Loucy (cell line): ENCODE results near the gene MAML2.

Source experiments
- H2AFZ ChIP-seq: fragments of 200-600 bp; sonication (generic); 2 replicates; pipeline ENCODE4 v1.6.0; 2016; ENCODE audit warnings: antibody characterized with exemption, mild to moderate bottlenecking, low read length, moderate library complexity
- H3F3A ChIP-seq: fragments of 200-600 bp; 2 replicates; pipeline ENCODE4 v1.6.0; 2016; ENCODE audit warnings: antibody characterized with exemption, low read depth, mild to moderate bottlenecking
- H3K27me3 ChIP-seq: fragments of 200-600 bp; sonication (generic); 2 replicates; pipeline ENCODE4 v1.6.1; 2014; ENCODE audit warnings: low read length, mild to moderate bottlenecking; ENCODE audit not compliant: insufficient read depth, poor library complexity, severe bottlenecking
- H3K36me3 ChIP-seq: fragments of 200-600 bp; sonication (generic); 2 replicates; pipeline ENCODE4 v1.6.1; 2016; ENCODE audit warnings: low read length; ENCODE audit not compliant: insufficient read depth
- H3K4me1 ChIP-seq: fragments of 200-600 bp; sonication (generic); 2 replicates; pipeline ENCODE4 v1.5.1; 2014; ENCODE audit warnings: low read length, mild to moderate bottlenecking; ENCODE audit not compliant: insufficient read depth, poor library complexity, severe bottlenecking
- H3K4me2 ChIP-seq: fragments of 200-600 bp; sonication (generic); 2 replicates; pipeline ENCODE4 v1.6.0; 2014; ENCODE audit warnings: antibody characterized with exemption, low read length, low read depth, mild to moderate bottlenecking; ENCODE audit not compliant: poor library complexity, severe bottlenecking
- H3K4me3 ChIP-seq: fragments of 200-600 bp; sonication (generic); 2 replicates; pipeline ENCODE4 v1.5.1; 2014; ENCODE audit warnings: low read length, mild to moderate bottlenecking, mixed read lengths; ENCODE audit not compliant: poor library complexity, severe bottlenecking
- H3K79me2 ChIP-seq: fragments of 200-600 bp; sonication (generic); 2 replicates; pipeline ENCODE4 v1.6.1; 2014; ENCODE audit warnings: low read length; ENCODE audit not compliant: insufficient read depth
- H3K9ac ChIP-seq: fragments of 200-600 bp; sonication (generic); 2 replicates; pipeline ENCODE4 v1.6.0; 2014; ENCODE audit warnings: mild to moderate bottlenecking, low read depth, low read length, moderate library complexity; ENCODE audit not compliant: poor library complexity, severe bottlenecking
- H3K9me2 ChIP-seq: fragments of 200-600 bp; sonication (generic); replicated peaks from 2 replicates; pipeline ENCODE4 v1.6.1; 2016; ENCODE audit warnings: low read depth, low read length, mixed read lengths
- H3K9me3 ChIP-seq: fragments of 200-600 bp; sonication (generic); 2 replicates; pipeline ENCODE4 v1.6.1; 2014; ENCODE audit warnings: mild to moderate bottlenecking, antibody characterized with exemption, low read length, low read depth; ENCODE audit not compliant: insufficient read depth
- H4K20me1 ChIP-seq: fragments of 200-600 bp; sonication (generic); 2 replicates; pipeline ENCODE4 v1.6.0; 2014; ENCODE audit warnings: antibody characterized with exemption, low read length, mild to moderate bottlenecking; ENCODE audit not compliant: insufficient read depth, poor library complexity, severe bottlenecking
- CTCF ChIP-seq: fragments of 200-600 bp; sonication (generic); conservative IDR thresholded peaks from 2 replicates; pipeline ENCODE4 v1.5.1; 2014; ENCODE audit warnings: mild to moderate bottlenecking, antibody characterized with exemption, low read length
- EZH2phosphoT487 ChIP-seq: fragments of 200-600 bp; IDR thresholded peaks from 2 replicates; pipeline ENCODE4 v1.6.1; 2018; ENCODE audit warnings: antibody characterized with exemption, mild to moderate bottlenecking, moderate library complexity, borderline replicate concordance

Gene MAML2

GRCh38 chr11:96318850-96319249, 24.1 kb downstream of the MAML2 start:
- Histone ChIP-seq H4K20me1 (no peaks in the 10 kb centered on the region), H3K9me2 (no peaks in the 10 kb centered on the region), H3K27me3 (no peaks in the 10 kb centered on the region), H3K79me2 (no peaks in the 10 kb centered on the region), H3K9ac (no peak overlapping the region), H3K9me3 (no peaks in the 10 kb centered on the region), H3K4me1 (peaks cover 11% of the 10 kb centered on the region), H3F3A (no peaks in the 10 kb centered on the region), H3K4me3 (no peak overlapping the region), H2AFZ (no peak overlapping the region), H3K36me3 (no peaks in the 10 kb centered on the region), H3K4me2 (no peak overlapping the region)
- no peak for TF ChIP-seq CTCF
- no peak for TF ChIP-seq EZH2phosphoT487

- H2AFZ ChIP-seq = no peak overlapping the region
- no peaks in the 10 kb centered on the region for H3K79me2 ChIP-seq
- no peaks in the 10 kb centered on the region for H3K36me3 ChIP-seq
- H3K4me3 ChIP-seq = no peak overlapping the region
- no peak overlapping the region for H3K9ac ChIP-seq
- peaks cover 15% of the 10 kb centered on the region for H3K4me1 ChIP-seq
- no peaks in the 10 kb centered on the region for H3K9me2 ChIP-seq
- no peak overlapping the region for H3K4me2 ChIP-seq
- TF ChIP-seq EZH2phosphoT487 = no peak
- TF ChIP-seq CTCF = no peak
- no peaks in the 10 kb centered on the region for H3F3A ChIP-seq
- no peaks in the 10 kb centered on the region for H4K20me1 ChIP-seq
- no peaks in the 10 kb centered on the region for H3K27me3 ChIP-seq
- no peaks in the 10 kb centered on the region for H3K9me3 ChIP-seq
Observed at GRCh38 chr11:96318399-96318798, 24.6 kb downstream of the MAML2 start.

- no peaks in the 10 kb centered on the region for H3K27me3 ChIP-seq
- no peak overlapping the region for H3K9ac ChIP-seq
- H3K4me1 ChIP-seq = peaks cover 17% of the 10 kb centered on the region
- H3K36me3 ChIP-seq = no peaks in the 10 kb centered on the region
- no peak overlapping the region for H3K4me2 ChIP-seq
- H3K9me2 ChIP-seq = no peaks in the 10 kb centered on the region
- no peak overlapping the region for H3K4me3 ChIP-seq
- no peaks in the 10 kb centered on the region for H3K79me2 ChIP-seq
- TF ChIP-seq EZH2phosphoT487 = no peak
- TF ChIP-seq CTCF = no peak
- H2AFZ ChIP-seq = no peak overlapping the region
- H3F3A ChIP-seq = no peaks in the 10 kb centered on the region
- H3K9me3 ChIP-seq = no peaks in the 10 kb centered on the region
- H4K20me1 ChIP-seq = no peaks in the 10 kb centered on the region
Observed at GRCh38 chr11:96317985-96318384, 25.0 kb downstream of the MAML2 start.
